ENCODE measurements around the gene SLC66A3. TPM values are rescaled to one million over a fixed set of nuclear protein-coding genes. Genes with fewer than 3 reads are reported as not detected.

The SLC66A3 gene
- total and polyA plus RNA-seq, 12 donors: 4.5 to 15.4 (median 7.3) TPM

DNA sequence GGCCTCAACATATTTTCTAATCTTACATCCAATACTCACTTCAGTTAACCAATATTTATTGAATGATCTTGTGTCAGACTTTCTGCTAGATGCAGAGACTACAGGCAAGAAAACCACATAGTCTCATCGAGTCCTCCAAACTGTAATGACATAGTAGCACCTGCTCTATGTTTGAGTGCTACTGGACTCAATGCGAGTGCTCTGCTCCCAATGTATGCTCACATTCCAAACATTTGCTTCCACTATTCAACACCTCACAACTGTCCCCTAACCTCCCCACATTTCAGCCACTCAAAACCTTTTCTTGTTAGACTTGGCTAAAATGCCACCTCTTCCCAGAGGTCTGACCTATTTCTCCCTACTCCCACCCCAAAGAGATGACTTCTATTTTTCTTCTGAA lies 65.2 kb downstream of the SLC66A3 start:
- Histone ChIP-seq H3K9me3 (no peaks in the 10 kb centered on the region), H3K27ac (no peak overlapping the region), H3K4me3 (no peak overlapping the region), H3K36me3 (peaks cover 0 to 97% (median 19%) of the 10 kb centered on the region in 9 donors), H3K27me3 (no peaks in the 10 kb centered on the region), H3K4me1 (no peaks in the 10 kb centered on the region)
- 95 to 100% methylated on average over 2 of the region's 2 CpGs for WGBS, 2 donors
- ATAC-seq: no peak
- intact Hi-C loops (cut with DNase I): no loop called here
- TF ChIP-seq, protein P1, sequence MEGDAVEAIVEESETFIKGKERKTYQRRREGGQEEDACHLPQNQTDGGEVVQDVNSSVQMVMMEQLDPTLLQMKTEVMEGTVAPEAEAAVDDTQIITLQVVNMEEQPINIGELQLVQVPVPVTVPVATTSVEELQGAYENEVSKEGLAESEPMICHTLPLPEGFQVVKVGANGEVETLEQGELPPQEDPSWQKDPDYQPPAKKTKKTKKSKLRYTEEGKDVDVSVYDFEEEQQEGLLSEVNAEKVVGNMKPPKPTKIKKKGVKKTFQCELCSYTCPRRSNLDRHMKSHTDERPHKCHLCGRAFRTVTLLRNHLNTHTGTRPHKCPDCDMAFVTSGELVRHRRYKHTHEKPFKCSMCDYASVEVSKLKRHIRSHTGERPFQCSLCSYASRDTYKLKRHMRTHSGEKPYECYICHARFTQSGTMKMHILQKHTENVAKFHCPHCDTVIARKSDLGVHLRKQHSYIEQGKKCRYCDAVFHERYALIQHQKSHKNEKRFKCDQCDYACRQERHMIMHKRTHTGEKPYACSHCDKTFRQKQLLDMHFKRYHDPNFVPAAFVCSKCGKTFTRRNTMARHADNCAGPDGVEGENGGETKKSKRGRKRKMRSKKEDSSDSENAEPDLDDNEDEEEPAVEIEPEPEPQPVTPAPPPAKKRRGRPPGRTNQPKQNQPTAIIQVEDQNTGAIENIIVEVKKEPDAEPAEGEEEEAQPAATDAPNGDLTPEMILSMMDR (IDR thresholded peaks at IDR 0.05): no peak
- DNase-seq: no peak

DNA sequence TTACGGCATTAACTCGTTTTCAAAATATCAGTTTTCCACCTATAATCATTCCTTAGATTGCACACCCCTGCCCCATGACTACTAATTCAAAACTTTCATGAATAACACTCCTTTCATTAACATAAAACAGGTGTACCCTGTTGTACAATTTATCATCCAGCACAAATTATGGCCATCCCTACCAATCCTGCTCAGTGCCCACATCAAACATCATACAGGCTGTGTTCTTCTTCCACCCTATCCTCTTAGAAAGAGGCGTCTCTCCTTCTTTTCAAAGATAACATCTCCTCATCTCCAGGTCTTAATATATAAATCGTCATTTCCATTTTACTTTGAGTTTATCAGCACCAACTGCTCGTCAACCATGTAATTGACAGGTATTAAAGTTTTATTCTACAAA lies 67.6 kb downstream of the SLC66A3 start:
- 91 to 92% methylated on average over 5 of the region's 5 CpGs for WGBS, 2 donors
- H3K27ac ChIP-seq: no peak overlapping the region
- no peak for DNase-seq
- H3K4me1 ChIP-seq: peaks cover 0 to 7% (median 0%) of the 10 kb centered on the region in 9 donors
- peaks cover 0 to 84% (median 16%) of the 10 kb centered on the region in 9 donors for H3K36me3 ChIP-seq
- no peak for ATAC-seq
- TF ChIP-seq, protein P1 (IDR thresholded peaks at IDR 0.05): no peak
- no peak overlapping the region for H3K4me3 ChIP-seq
- H3K9me3 ChIP-seq: no peaks in the 10 kb centered on the region
- intact Hi-C loops (cut with DNase I): no loop called here
- no peaks in the 10 kb centered on the region for H3K27me3 ChIP-seq

DNA sequence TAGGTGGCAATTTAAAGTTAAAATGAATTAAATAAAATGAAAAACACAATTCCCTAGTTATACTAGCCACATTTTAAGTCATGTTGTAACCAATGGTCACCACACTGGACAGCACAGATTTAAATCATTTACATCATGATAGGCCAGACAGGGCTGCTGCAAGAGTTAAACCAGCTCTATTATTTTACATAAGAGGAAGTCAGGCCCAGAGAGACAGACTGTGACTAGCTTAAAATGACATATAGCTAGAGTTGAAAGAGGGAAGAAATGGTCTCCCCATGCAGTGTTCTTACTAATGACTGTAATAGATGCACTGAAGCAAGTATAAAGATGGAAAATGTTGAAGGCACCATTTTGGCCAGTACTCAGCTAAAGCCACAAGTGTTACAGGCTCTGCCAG lies 69.6 kb downstream of the SLC66A3 start:
- H3K27ac ChIP-seq: no peak overlapping the region
- peaks cover 0 to 17% (median 8%) of the 10 kb centered on the region in 9 donors for H3K4me1 ChIP-seq
- TF ChIP-seq, protein P1 (IDR thresholded peaks at IDR 0.05): no peak
- H3K27me3 ChIP-seq: no peaks in the 10 kb centered on the region
- peaks cover 0 to 64% (median 9%) of the 10 kb centered on the region in 9 donors for H3K36me3 ChIP-seq
- DNase-seq: no peak
- H3K4me3 ChIP-seq: no peak overlapping the region
- H3K9me3 ChIP-seq: no peaks in the 10 kb centered on the region
- no peak for ATAC-seq
- intact Hi-C loops (cut with DNase I): no loop called here

DNA sequence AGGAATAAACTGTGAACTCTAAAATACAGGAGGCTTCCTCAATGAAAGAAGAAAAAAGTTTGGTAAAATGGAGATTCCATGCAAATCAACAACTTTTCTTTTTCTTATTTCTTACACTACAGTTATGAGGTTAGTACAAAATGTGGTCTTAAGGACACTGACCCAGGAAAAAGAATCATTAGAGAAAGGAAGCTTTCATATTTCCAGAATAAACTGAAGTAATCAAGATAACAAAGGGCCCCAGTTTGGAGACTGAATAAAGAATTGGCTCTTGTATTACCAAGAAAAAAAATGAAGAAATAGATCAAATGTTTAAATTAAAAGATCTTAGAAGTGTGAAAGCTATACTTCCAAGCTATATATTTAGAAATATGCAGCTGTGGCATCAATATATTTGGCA lies 72.3 kb downstream of the SLC66A3 start:
- intact Hi-C loops (cut with DNase I): no loop called here
- Histone ChIP-seq H3K27me3 (no peaks in the 10 kb centered on the region), H3K4me1 (peaks cover 0 to 17% (median 8%) of the 10 kb centered on the region in 9 donors), H3K4me3 (no peak overlapping the region), H3K36me3 (peaks cover 0 to 40% (median 0%) of the 10 kb centered on the region in 9 donors), H3K27ac (no peak overlapping the region), H3K9me3 (no peaks in the 10 kb centered on the region)
- no peak for ATAC-seq
- no peak for DNase-seq
- TF ChIP-seq, protein P1 (IDR thresholded peaks at IDR 0.05): no peak

Other genes starting within 250 kb of the SLC66A3 start
- gene KCNF1, start 243.5 kb upstream of the SLC66A3 start, total RNA-seq: under 1 TPM in 7 of 10 donors, not detected in 3; 0.10 to 0.42 (median 0.23) TPM
- gene KCNF1, start 243.5 kb upstream of the SLC66A3 start, polyA plus RNA-seq: under 1 TPM in 1 of 2 donors, not detected in 1; 0.25 TPM
- 10 to 100 TPM; 29.7 to 51.8 (median 38.5) TPM for gene ROCK2, start 189.2 kb downstream of the SLC66A3 start, total RNA-seq
- gene ROCK2, start 189.2 kb downstream of the SLC66A3 start, polyA plus RNA-seq: 1 to 10 TPM; 6.9 to 8.6 TPM